ENCODE data around the gene EIF2S3. TPM values are rescaled to one million over a fixed set of nuclear protein-coding genes. Genes with fewer than 3 reads are reported as not detected.

Gene EIF2S3
- total RNA-seq, 4 donors from 2014 or later, result 44.7 to 107 (median 69.4) TPM

- H3K4me3 ChIP-seq, result no peak overlapping the region
- no peaks in the 10 kb centered on the region for H3K4me1 ChIP-seq
- no peaks in the 10 kb centered on the region for H3K9me3 ChIP-seq
- no peak for DNase-seq
- TF ChIP-seq POLR2A (IDR thresholded peaks at IDR 0.05) (no peak), CTCF (IDR thresholded peaks at IDR 0.05) (no peak)
- H3K27me3 ChIP-seq, result no peaks in the 10 kb centered on the region
- no peak overlapping the region for H3K27ac ChIP-seq
- no peaks in the 10 kb centered on the region for H3K36me3 ChIP-seq
These were observed 44.2 kb downstream of the EIF2S3 start for GRCh38 chrX:24098932-24099331.

DNA sequence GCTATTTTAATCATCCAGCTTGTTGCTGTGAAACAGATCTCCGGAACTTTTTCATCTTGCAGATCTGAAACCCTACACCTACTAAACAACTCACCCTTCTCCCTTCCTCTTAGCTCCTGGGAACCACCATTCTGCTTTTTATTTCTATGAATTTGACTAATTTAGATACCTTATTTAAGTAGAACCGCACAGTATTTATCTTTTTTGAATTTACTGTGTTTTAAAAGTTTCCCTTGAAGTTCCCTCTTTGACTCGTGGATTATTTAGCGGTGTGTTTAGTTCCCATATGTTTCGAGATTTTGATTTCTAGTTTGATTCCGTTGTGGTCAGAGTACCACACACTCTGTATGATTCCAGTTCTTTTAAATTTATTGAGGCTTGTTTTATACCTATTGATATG is 44.6 kb downstream of the EIF2S3 start:
- no peaks in the 10 kb centered on the region for H3K27me3 ChIP-seq

DNA sequence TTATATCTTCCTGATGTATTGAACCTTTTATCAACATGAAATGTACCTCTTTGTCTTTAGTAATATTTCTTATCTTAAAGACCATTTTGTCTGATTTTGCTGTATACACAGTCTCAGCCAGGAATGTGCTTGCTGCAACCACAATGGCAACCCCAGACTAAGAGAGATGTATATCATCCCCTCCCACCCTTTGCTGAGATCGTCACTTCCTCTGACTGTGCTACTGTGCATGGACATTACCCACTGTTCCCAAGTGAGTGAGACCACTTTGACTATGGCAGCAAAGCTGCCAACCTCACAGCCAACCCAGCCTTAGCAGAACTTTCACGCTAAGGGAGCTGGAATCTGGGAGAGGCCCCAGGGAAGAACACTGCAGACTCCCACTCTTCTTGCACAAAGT is 46.0 kb downstream of the EIF2S3 start:
- H3K4me1 ChIP-seq, result no peaks in the 10 kb centered on the region
- DNase-seq, result no peak
- no peaks in the 10 kb centered on the region for H3K9me3 ChIP-seq
- H3K27ac ChIP-seq, result no peak overlapping the region
- H3K27me3 ChIP-seq, result no peaks in the 10 kb centered on the region
- no peak overlapping the region for H3K4me3 ChIP-seq
- H3K36me3 ChIP-seq, result no peaks in the 10 kb centered on the region
- TF ChIP-seq POLR2A (IDR thresholded peaks at IDR 0.05) (no peak), CTCF (IDR thresholded peaks at IDR 0.05) (no peak)

More for the DNA sequence above, 44.6 kb downstream of the EIF2S3 start:
- no peak overlapping the region for H3K4me3 ChIP-seq
- no peaks in the 10 kb centered on the region for H3K9me3 ChIP-seq
- no peak overlapping the region for H3K27ac ChIP-seq
- no peaks in the 10 kb centered on the region for H3K36me3 ChIP-seq
- TF ChIP-seq CTCF (IDR thresholded peaks at IDR 0.05), result no peak
- no peak for TF ChIP-seq POLR2A (IDR thresholded peaks at IDR 0.05)
- H3K4me1 ChIP-seq, result no peaks in the 10 kb centered on the region
- DNase-seq, result no peak

DNA sequence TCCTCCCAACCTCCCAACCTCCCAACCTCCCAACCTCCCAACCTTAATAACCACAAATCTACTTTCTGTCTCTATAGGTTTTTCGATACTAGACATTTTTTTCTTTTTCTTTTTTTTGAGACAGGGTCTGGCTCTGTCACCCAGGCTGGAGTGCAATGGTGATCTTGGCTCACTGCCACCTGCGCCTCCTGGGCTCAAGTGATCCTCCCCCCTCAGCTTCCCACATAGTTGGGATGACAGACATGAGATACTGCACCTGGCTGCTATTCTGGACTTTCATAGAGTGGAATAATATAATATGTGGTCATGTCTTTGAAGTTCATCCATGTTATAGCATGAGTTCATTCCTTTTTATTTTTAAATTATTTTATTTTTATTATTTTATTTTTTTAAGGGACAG is 55.3 kb downstream of the EIF2S3 start:
- no peak for DNase-seq

DNA sequence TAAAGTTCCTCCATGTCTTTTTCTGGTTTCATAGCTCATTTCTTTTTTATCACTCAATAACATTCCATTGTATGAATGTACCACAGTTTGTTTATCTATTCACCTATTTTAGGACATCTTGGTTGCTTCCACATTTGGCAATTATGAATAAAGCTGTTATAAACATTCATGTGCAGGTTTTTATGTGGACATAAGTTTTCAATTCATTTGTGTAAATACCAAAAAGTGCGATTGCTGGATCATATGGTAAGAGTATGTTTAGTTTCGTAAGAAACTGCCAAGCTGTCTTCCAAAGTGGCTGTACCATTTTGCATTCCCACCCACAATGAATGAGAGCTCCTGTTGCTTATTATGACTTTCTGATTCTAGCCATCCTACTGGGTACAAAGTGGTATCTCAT is 58.4 kb downstream of the EIF2S3 start:
- DNase-seq, result no peak
- Histone ChIP-seq H3K27ac (no peak overlapping the region), H3K4me3 (no peak overlapping the region), H3K4me1 (no peaks in the 10 kb centered on the region), H3K36me3 (no peaks in the 10 kb centered on the region), H3K27me3 (no peaks in the 10 kb centered on the region), H3K9me3 (no peaks in the 10 kb centered on the region)
- TF ChIP-seq CTCF (IDR thresholded peaks at IDR 0.05), result no peak

More for the DNA sequence above, 55.3 kb downstream of the EIF2S3 start:
- Histone ChIP-seq H3K4me3 (no peak overlapping the region), H3K36me3 (no peaks in the 10 kb centered on the region), H3K27me3 (no peaks in the 10 kb centered on the region), H3K4me1 (no peaks in the 10 kb centered on the region), H3K27ac (no peak overlapping the region), H3K9me3 (no peaks in the 10 kb centered on the region)
- TF ChIP-seq CTCF (IDR thresholded peaks at IDR 0.05) (no peak), POLR2A (IDR thresholded peaks at IDR 0.05) (no peak)

GRCh38 chrX:24117258-24117657 is 62.5 kb downstream of the EIF2S3 start:
- TF ChIP-seq CTCF (IDR thresholded peaks at IDR 0.05), result no peak
- no peak for TF ChIP-seq POLR2A (IDR thresholded peaks at IDR 0.05)
- no peak for DNase-seq
- H3K9me3 ChIP-seq, result no peaks in the 10 kb centered on the region
- H3K4me1 ChIP-seq, result no peaks in the 10 kb centered on the region
- no peak overlapping the region for H3K27ac ChIP-seq
- no peak overlapping the region for H3K4me3 ChIP-seq
- H3K36me3 ChIP-seq, result no peaks in the 10 kb centered on the region
- no peaks in the 10 kb centered on the region for H3K27me3 ChIP-seq

Measured in Peyer's patch (tissue), 4 donors.